Jurkat, Clone E6-1 (cell line): Measurements from ENCODE around the gene MAP7D3.
"Not testable (repeated sequence)": the region's sequence is repeated elsewhere in the genome, so short reads cannot be mapped to it uniquely, and the experiment has no call there.

ENCODE experiments used
- DNase-seq: peaks from one replicate; pipeline ENCODE4 v3.0.0-alpha.2; 2011; ENCODE audit warnings: low read depth, low spot score
- H3K4me3 ChIP-seq: 2 replicates; pipeline ENCODE4 v1.5.1; 2011; ENCODE audit warnings: mild to moderate bottlenecking, low read length, control low read depth, moderate library complexity

MAP7D3 gene

GRCh38 chrX:136190038-136190713 lies 61.0 kb downstream of the MAP7D3 start:
- no peak overlapping the region for H3K4me3 ChIP-seq
- DNase-seq, result no peak

- H3K4me3 ChIP-seq, result no peak overlapping the region
- DNase-seq, result no peak
Measured at GRCh38 chrX:136189222-136189621, 62.0 kb downstream of the MAP7D3 start.

- no peak overlapping the region for H3K4me3 ChIP-seq
Measured at GRCh38 chrX:136186023-136186413, 65.2 kb downstream of the MAP7D3 start.

GRCh38 chrX:136185401-136186022 lies 65.7 kb downstream of the MAP7D3 start:
- no peak for DNase-seq
- no peak overlapping the region for H3K4me3 ChIP-seq

More at GRCh38 chrX:136186023-136186413, 65.2 kb downstream of the MAP7D3 start:
- no peak for DNase-seq

GRCh38 chrX:136183917-136184316 lies 67.3 kb downstream of the MAP7D3 start:
- no peak overlapping the region for H3K4me3 ChIP-seq
- no peak for DNase-seq

GRCh38 chrX:136183172-136183571 lies 68.0 kb downstream of the MAP7D3 start:
- H3K4me3 ChIP-seq, result no peak overlapping the region
- DNase-seq, result no peak

- no peak overlapping the region for H3K4me3 ChIP-seq
- DNase-seq, result no peak
Measured at GRCh38 chrX:136182414-136182813, 68.8 kb downstream of the MAP7D3 start.

GRCh38 chrX:136179133-136179532 lies 72.1 kb downstream of the MAP7D3 start:
- no peak for DNase-seq
- H3K4me3 ChIP-seq, result no peak overlapping the region

GRCh38 chrX:136176399-136176825 lies 74.8 kb downstream of the MAP7D3 start:
- no peak overlapping the region for H3K4me3 ChIP-seq
- DNase-seq, result no peak

- DNase-seq, result no peak
- H3K4me3 ChIP-seq, result no peak overlapping the region
Measured at GRCh38 chrX:136171420-136171819, 79.8 kb downstream of the MAP7D3 start.

GRCh38 chrX:136170139-136170800 lies 80.9 kb downstream of the MAP7D3 start:
- no peak overlapping the region for H3K4me3 ChIP-seq
- no peak for DNase-seq

GRCh38 chrX:136168929-136169735 lies 82.1 kb downstream of the MAP7D3 start:
- DNase-seq, result no peak
- no peak overlapping the region for H3K4me3 ChIP-seq

GRCh38 chrX:136167989-136168388 lies 83.2 kb downstream of the MAP7D3 start:
- not testable (repeated sequence) for DNase-seq, H3K4me3 ChIP-seq

- no peak for DNase-seq
- no peak overlapping the region for H3K4me3 ChIP-seq
Measured at GRCh38 chrX:136166221-136166855, 84.9 kb downstream of the MAP7D3 start.

- DNase-seq, result no peak
- H3K4me3 ChIP-seq, result no peak overlapping the region
Measured at GRCh38 chrX:136165406-136165805, 85.8 kb downstream of the MAP7D3 start.

GRCh38 chrX:136163689-136164088 lies 87.5 kb downstream of the MAP7D3 start:
- no peak overlapping the region for H3K4me3 ChIP-seq
- DNase-seq, result no peak
